HCT116 (cell line): ENCODE results near the gene CECR2. TPM values are rescaled to one million over a fixed set of nuclear protein-coding genes. Genes with fewer than 3 reads are reported as not detected.

Experiments
- ATAC-seq: fragments of 200-7000 bp; cut with Tn5 transposase; 2 replicates; pipeline ENCODE4 v1.9.1; 2020; ENCODE audit warnings: mild to moderate bottlenecking, moderate library complexity
- BruUV-seq: library from RNA; stranded (reverse); fragments of 400-500 nt; replicated peaks from 2 replicates; lab custom pipeline; 2021; lab: Mats Ljungman, UMichigan
- CTCF ChIA-PET: fragments of 300-600 bp; sonication (Branson Sonifier 250); formaldehyde crosslinking; loops from one replicate; lab custom pipeline; 2021; ENCODE audit warnings: antibody characterized with exemption; lab: Charles Lee
- POLR2A ChIA-PET: fragments of 300-600, 350-600 bp; sonication (Branson Sonifier 250); formaldehyde crosslinking; loops from one replicate; lab custom pipeline; 2021; ENCODE audit warnings: antibody characterized with exemption; lab: Charles Lee
- RAD21 ChIA-PET, 2 experiments: fragments of 300-600 bp; sonication (Branson Sonifier 250); formaldehyde crosslinking; loops; one replicate each; lab custom pipeline; 2023; ENCODE audit warnings: low total read pairs in 2 of 2; ENCODE audit not compliant: uncharacterized antibody in 2 of 2, unreplicated experiment in 2 of 2, low non-redundant PET in 1 of 2; lab: Charles Lee
- DNase-seq: peaks from one replicate; pipeline ENCODE4 v3.0.0-alpha.2; 2010; ENCODE audit warnings: low read depth, low spot score
- H2AFZ ChIP-seq: fragments of 200-600 bp; shearing (Covaris generic), sonication (generic); 2 replicates; pipeline ENCODE4 v1.6.1; 2017; ENCODE audit warnings: low read depth, mixed run types, mixed read lengths, antibody characterized with exemption, low read length; ENCODE audit not compliant: poor library complexity, severe bottlenecking
- H3K27ac ChIP-seq: 2 replicates; pipeline ENCODE4 v1.5.1; 2012; ENCODE audit warnings: low read depth, low read length
- H3K27me3 ChIP-seq: fragments of 200-600 bp; sonication (generic); 2 replicates; pipeline ENCODE4 v1.6.1; 2016; ENCODE audit warnings: mixed run types, low read length, mixed read lengths; ENCODE audit not compliant: insufficient read depth
- H3K36me3 ChIP-seq, 2 experiments: fragments of 200-500 bp in 1 of 2; fragments of 200-600 bp in 1 of 2; sonication (Bioruptor generic) in 1 of 2; sonication (generic) in 1 of 2; 2 replicates each; pipeline versions ENCODE4 v1.5.1 to v1.6.1; 2014 to 2016; ENCODE audit warnings: low read length in 2 of 2, inconsistent platforms in 1 of 2, mixed read lengths in 1 of 2, mixed run types in 1 of 2; ENCODE audit not compliant: insufficient read depth in 2 of 2, control insufficient read depth in 1 of 2
- H3K4me1 ChIP-seq, 2 experiments: fragments of 200-600 bp in 1 of 2; sonication (generic) in 1 of 2; 2 replicates each; pipeline versions ENCODE4 v1.5.1 to v1.6.1; 2012 to 2017; ENCODE audit warnings: low read length in 2 of 2, inconsistent platforms in 1 of 2, mild to moderate bottlenecking in 1 of 2, mixed read lengths in 1 of 2, mixed run types in 1 of 2, moderate library complexity in 1 of 2; ENCODE audit not compliant: insufficient read depth in 2 of 2, control insufficient read depth in 1 of 2
- H3K4me2 ChIP-seq: fragments of 200-600 bp; sonication (generic); 2 replicates; pipeline ENCODE4 v1.6.1; 2017; ENCODE audit warnings: mixed run types, low read length, mixed read lengths
- H3K4me3 ChIP-seq, 2 experiments: fragments of 200-600 bp in 1 of 2; sonication (generic) in 1 of 2; replicated peaks in 1 of 2; 2 replicates each; pipeline ENCODE4 v1.5.1; 2011 to 2016; ENCODE audit warnings: low read length in 2 of 2, control low read depth in 1 of 2, low read depth in 1 of 2, mild to moderate bottlenecking in 1 of 2, mixed read lengths in 1 of 2, mixed run types in 1 of 2
- H3K79me2 ChIP-seq: fragments of 200-600 bp; sonication (generic); 2 replicates; pipeline ENCODE4 v1.6.1; 2017; ENCODE audit warnings: mild to moderate bottlenecking, mixed run types, low read length, moderate library complexity, mixed read lengths; ENCODE audit not compliant: insufficient read depth
- H3K9ac ChIP-seq: fragments of 200-600 bp; sonication (generic); 2 replicates; pipeline ENCODE4 v1.6.1; 2016; ENCODE audit warnings: low read length, mixed read lengths
- H3K9me2 ChIP-seq: fragments of 200-600 bp; sonication (generic), shearing (Covaris generic); 2 replicates; pipeline ENCODE4 v1.6.1; 2017; ENCODE audit warnings: mixed run types, mild to moderate bottlenecking, moderate library complexity; ENCODE audit not compliant: insufficient read depth
- H3K9me3 ChIP-seq, 2 experiments: fragments of 200-500 bp in 1 of 2; fragments of 200-600 bp in 1 of 2; sonication (Bioruptor generic) in 1 of 2; sonication (generic) in 1 of 2; 2 replicates each; pipeline ENCODE4 v1.6.1; 2014 to 2017; ENCODE audit warnings: low read length in 2 of 2, mixed read lengths in 2 of 2, inconsistent platforms in 1 of 2, low read depth in 1 of 2, mild to moderate bottlenecking in 1 of 2, mixed run types in 1 of 2, moderate library complexity in 1 of 2; ENCODE audit not compliant: control insufficient read depth in 1 of 2, insufficient read depth in 1 of 2
- H4K20me1 ChIP-seq: fragments of 200-600 bp; sonication (generic), shearing (Covaris generic); 2 replicates; pipeline ENCODE4 v1.6.1; 2017; ENCODE audit warnings: mixed run types, mild to moderate bottlenecking, moderate library complexity; ENCODE audit not compliant: insufficient read depth
- CBX3 ChIP-seq: IDR thresholded peaks from 2 replicates; pipeline ENCODE4 v1.6.1; 2012; ENCODE audit warnings: low read depth
- CTCF ChIP-seq, 3 experiments: fragments of 200-600 bp in 1 of 3; sonication (generic) in 1 of 3; IDR thresholded peaks in 2 of 3; conservative IDR thresholded peaks in 1 of 3; 2 replicates each; pipeline ENCODE4 v1.5.1; 2012 to 2017; ENCODE audit warnings: low read depth in 2 of 3, low read length in 2 of 3, antibody characterized with exemption in 1 of 3, borderline replicate concordance in 1 of 3, control low read depth in 1 of 3, mild to moderate bottlenecking in 1 of 3, mixed read lengths in 1 of 3, mixed run types in 1 of 3, moderate library complexity in 1 of 3; ENCODE audit not compliant: insufficient read depth in 1 of 3
- EGR1 ChIP-seq: IDR thresholded peaks from 2 replicates; pipeline ENCODE4 v1.6.1; 2012; ENCODE audit warnings: low read depth
- ELF1 ChIP-seq: IDR thresholded peaks from 2 replicates; pipeline ENCODE4 v1.6.1; 2012; ENCODE audit warnings: low read depth, borderline replicate concordance
- EZH2 ChIP-seq: fragments of 200-600 bp; sonication (generic); IDR thresholded peaks from 2 replicates; pipeline ENCODE4 v1.6.1; 2017; ENCODE audit warnings: antibody characterized with exemption, mixed run types
- FOSL1 ChIP-seq: IDR thresholded peaks from 2 replicates; pipeline ENCODE4 v1.6.1; 2012; ENCODE audit warnings: low read depth
- JUND ChIP-seq: IDR thresholded peaks from 2 replicates; pipeline ENCODE4 v1.6.1; 2012
- POLR2A ChIP-seq: IDR thresholded peaks from 2 replicates; pipeline ENCODE4 v1.7.0; 2011; ENCODE audit warnings: borderline replicate concordance; ENCODE audit not compliant: insufficient read depth, insufficient read length; ENCODE audit errors: extremely low read depth
- POLR2AphosphoS5 ChIP-seq: IDR thresholded peaks from 2 replicates; pipeline ENCODE4 v1.6.1; 2011; ENCODE audit warnings: mild to moderate bottlenecking, low read depth, low read length, moderate library complexity
- RAD21 ChIP-seq: IDR thresholded peaks from 2 replicates; pipeline ENCODE4 v1.6.1; 2012; ENCODE audit warnings: low read depth, mild to moderate bottlenecking
- SP1 ChIP-seq: IDR thresholded peaks from 2 replicates; pipeline ENCODE4 v1.6.1; 2012; ENCODE audit warnings: low read depth
- TCF7L2 ChIP-seq: IDR thresholded peaks from 2 replicates; pipeline ENCODE4 v1.7.0; 2011; ENCODE audit warnings: borderline replicate concordance, inconsistent platforms; ENCODE audit not compliant: insufficient read depth, insufficient read length; ENCODE audit errors: extremely low read depth
- YY1 ChIP-seq: IDR thresholded peaks from 2 replicates; pipeline ENCODE4 v1.6.1; 2011; ENCODE audit warnings: low read length, low read depth, moderate library complexity, mild to moderate bottlenecking; ENCODE audit not compliant: insufficient replicate concordance; ENCODE audit errors: extremely low read depth
- ZBTB33 ChIP-seq: IDR thresholded peaks from 2 replicates; pipeline ENCODE4 v1.6.1; 2011; ENCODE audit warnings: mild to moderate bottlenecking, low read length, moderate library complexity; ENCODE audit not compliant: insufficient replicate concordance; ENCODE audit errors: extremely low read depth
- intact Hi-C: fragments of 100-400 bp; cut with micrococcal nuclease; formaldehyde crosslinking; loops from 2 replicates; pipeline ENCODE4 v1.10.0; 2022
- total RNA-seq: library from RNA; stranded (reverse); gene quantifications from one replicate; pipeline ENCODE4 v1.2.1, GENCODE V29; 2021; ENCODE audit not compliant: unreplicated experiment
- TF ChIP-seq, protein P1 (sequence below): IDR thresholded peaks from 2 replicates; pipeline ENCODE4 v1.6.1; 2012

The CECR2 gene
- total RNA-seq, 1 experiment from 2014 or later, result 6.0 TPM

DNA sequence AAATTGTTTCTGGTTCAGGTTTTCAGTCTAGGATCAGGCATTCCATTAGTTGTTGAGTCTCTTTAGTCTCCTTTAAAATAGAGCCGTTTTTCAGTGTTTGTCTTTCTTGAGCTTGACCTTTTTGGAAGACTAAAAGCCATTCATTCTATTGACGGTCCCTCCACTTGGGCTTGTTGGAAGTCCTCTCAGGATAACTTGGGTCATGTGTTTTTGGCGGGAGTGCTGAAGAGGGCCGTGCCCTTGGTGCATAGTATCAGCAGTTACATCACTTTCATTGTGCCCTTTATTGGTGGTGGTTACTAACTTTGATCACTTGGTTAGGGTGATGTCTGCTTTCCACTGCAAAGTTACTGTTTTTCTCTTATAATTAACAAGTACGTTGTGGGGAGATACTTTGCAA, 20.8 kb downstream of the CECR2 start:
- no peak for TF ChIP-seq ELF1
- no peak for TF ChIP-seq YY1
- TF ChIP-seq SP1, result no peak
- no peak for TF ChIP-seq EGR1
- TF ChIP-seq, protein P1, sequence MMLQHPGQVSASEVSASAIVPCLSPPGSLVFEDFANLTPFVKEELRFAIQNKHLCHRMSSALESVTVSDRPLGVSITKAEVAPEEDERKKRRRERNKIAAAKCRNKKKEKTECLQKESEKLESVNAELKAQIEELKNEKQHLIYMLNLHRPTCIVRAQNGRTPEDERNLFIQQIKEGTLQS, result no peak
- TF ChIP-seq ZBTB33, result no peak
- TF ChIP-seq RAD21, result no peak
- TF ChIP-seq FOSL1, result no peak
- no peak for TF ChIP-seq POLR2AphosphoS5
- no peak for TF ChIP-seq CTCF (IDR thresholded peaks at IDR 0.05 in 2 of 3, conservative IDR thresholded peaks at IDR 0.05 in 1 of 3; ENCODE audit: borderline replicate concordance in 1 of 3, insufficient read depth in 1 of 3, low read depth in 2 of 3, low read length in 2 of 3)
- no peak for TF ChIP-seq EZH2
- no peak for TF ChIP-seq POLR2A
- TF ChIP-seq JUND, result no peak
- no peak for TF ChIP-seq CBX3
- no peak for TF ChIP-seq TCF7L2
- Histone ChIP-seq H3K9me3 (peaks cover 0 to 2% of the 10 kb centered on the region in 2 experiments; a peak in 1 of 4 replicates), H2AFZ (no peak overlapping the region), H3K9ac (no peak overlapping the region), H3K27ac (no peak overlapping the region), H3K4me3 (no peak overlapping the region), H3K9me2 (no peaks in the 10 kb centered on the region), H3K79me2 (no peaks in the 10 kb centered on the region), H3K4me1 (no peaks in the 10 kb centered on the region), H3K36me3 (no peaks in the 10 kb centered on the region), H3K27me3 (no peaks in the 10 kb centered on the region), H3K4me2 (no peak overlapping the region), H4K20me1 (no peaks in the 10 kb centered on the region)
- no TSS peak for BruUV-seq
- intact Hi-C loops, result loop anchor here (5.0 kb wide), 1 partner anchor 52 kb away; no protein-coding TSS in a partner anchor
- ChIA-PET RAD21 (no interaction called here), POLR2A (interaction anchor here (1.5 kb wide), 1 partner anchor 21 kb away, joined by 3 read pairs; no protein-coding TSS in a partner anchor), CTCF (no interaction called here)
- DNase-seq, result no peak
- no peak for ATAC-seq
